K562 (cell line): ENCODE measurements around the gene IQSEC3. TPM values are rescaled to one million over a fixed set of nuclear protein-coding genes. Genes with fewer than 3 reads are reported as not detected.

Experiments used
- ATAC-seq: fragments of 200-7000 bp; cut with Tn5 transposase; 3 replicates; pipeline ENCODE4 v1.9.1; 2020; ENCODE audit warnings: moderate library complexity
- BruUV-seq: library from RNA; stranded (reverse); fragments of 400-500 nt; replicated peaks from 2 replicates; lab custom pipeline; 2021; lab: Mats Ljungman, UMichigan
- CTCF ChIA-PET: fragments of 300-600 bp; formaldehyde crosslinking; extraction: SDS; loops from one replicate; lab custom pipeline; 2021; ENCODE audit warnings: low intra/inter-chr PET ratio; lab: Yijun Ruan, JAX
- POLR2A ChIA-PET: fragments of 300-600, 350-650 bp; sonication (Branson Sonifier 250); formaldehyde crosslinking; extraction: SDS; loops from one replicate; lab custom pipeline; 2021; ENCODE audit warnings: antibody characterized with exemption, inconsistent platforms; lab: Yijun Ruan, JAX
- DNase-seq, 4 experiments: peaks; one replicate each; pipeline versions ENCODE4 v3.0.0 to v3.0.0-alpha.2; 2011 to 2018; ENCODE audit warnings: low spot score in 3 of 4, mixed read lengths in 3 of 4; ENCODE audit errors: extremely low read depth in 1 of 4
- FAIRE-seq: peaks from 2 replicates; lab custom pipeline; 2011; peaks lifted over from hg19 to GRCh38; lab: Jason Lieb, UNC
- H2AFZ ChIP-seq: 2 replicates; pipeline ENCODE4 v1.6.0; 2011; ENCODE audit warnings: low read depth, low read length, control low read depth, inconsistent platforms
- H3K27ac ChIP-seq: fragments of 200-600 bp; 3 replicates; pipeline ENCODE4 v1.8.0; 2011; ENCODE audit warnings: low read depth, mild to moderate bottlenecking, control low read depth, inconsistent platforms, low read length, moderate library complexity, mixed read lengths; ENCODE audit errors: extremely low read depth
- H3K27me3 ChIP-seq, 2 experiments: fragments of 300-600 bp in 1 of 2; 2 replicates in 1 of 2; 3 replicates in 1 of 2; pipeline versions ENCODE4 v1.6.0 to v1.8.0; 2011; ENCODE audit warnings: inconsistent platforms in 2 of 2, low read length in 2 of 2, mild to moderate bottlenecking in 1 of 2, mixed read lengths in 1 of 2, moderate library complexity in 1 of 2; ENCODE audit not compliant: control insufficient read depth in 2 of 2, insufficient read depth in 2 of 2
- H3K36me3 ChIP-seq: fragments of 300-600 bp; 3 replicates; pipeline ENCODE4 v1.8.0; 2011; ENCODE audit warnings: mild to moderate bottlenecking, low read length, inconsistent platforms; ENCODE audit not compliant: control insufficient read depth, insufficient read depth
- H3K4me1 ChIP-seq, 2 experiments: fragments of 200-600 bp in 1 of 2; replicated peaks in 1 of 2; 2 replicates in 1 of 2; 3 replicates in 1 of 2; pipeline versions ENCODE4 v1.5.1 to v1.8.0; 2011; ENCODE audit warnings: inconsistent platforms in 2 of 2, low read length in 2 of 2, mild to moderate bottlenecking in 1 of 2, mixed read lengths in 1 of 2, moderate library complexity in 1 of 2; ENCODE audit not compliant: control insufficient read depth in 2 of 2, insufficient read depth in 2 of 2
- H3K4me2 ChIP-seq: 2 replicates; pipeline ENCODE4 v1.6.1; 2011; ENCODE audit warnings: low read length, control low read depth, inconsistent platforms, mixed read lengths; ENCODE audit not compliant: insufficient read depth
- H3K4me3 ChIP-seq: fragments of 200-600 bp; sonication (generic), shearing (Covaris generic); 2 replicates; pipeline ENCODE4 v1.5.1; 2016; ENCODE audit warnings: control low read depth, inconsistent platforms
- H3K79me2 ChIP-seq: fragments of 200-600 bp; 3 replicates; pipeline ENCODE4 v1.8.0; 2011; ENCODE audit warnings: low read length, inconsistent platforms; ENCODE audit not compliant: control insufficient read depth, insufficient read depth
- H3K9ac ChIP-seq, 2 experiments: 2 replicates each; pipeline versions ENCODE4 v1.6.0 to v1.6.1; 2011; ENCODE audit warnings: low read depth in 2 of 2, low read length in 2 of 2, control low read depth in 1 of 2, inconsistent platforms in 1 of 2, mild to moderate bottlenecking in 1 of 2, mixed read lengths in 1 of 2; ENCODE audit not compliant: insufficient read depth in 1 of 2
- H3K9me1 ChIP-seq: one replicate; pipeline ENCODE4 v1.6.0; 2011; ENCODE audit warnings: inconsistent platforms, mild to moderate bottlenecking, low read length, moderate library complexity; ENCODE audit not compliant: control insufficient read depth, insufficient read depth
- H3K9me3 ChIP-seq: replicated peaks from 2 replicates; pipeline ENCODE4 v1.5.1; 2011; ENCODE audit warnings: low read depth, low read length, inconsistent platforms; ENCODE audit not compliant: control insufficient read depth, insufficient read depth
- H4K20me1 ChIP-seq: replicated peaks from 2 replicates; pipeline ENCODE4 v1.6.1; 2011; ENCODE audit warnings: low read length, inconsistent platforms, mixed read lengths; ENCODE audit not compliant: control insufficient read depth, insufficient read depth
- ARID3A ChIP-seq: IDR thresholded peaks from 2 replicates; pipeline ENCODE4 v1.6.1; 2012; ENCODE audit warnings: low read depth, low read length, improper control_type of control experiment, borderline replicate concordance
- CHD4 ChIP-seq: fragments of 200-600 bp; sonication (generic); IDR thresholded peaks from 3 replicates; pipeline ENCODE4 v1.6.1; 2012; ENCODE audit warnings: low read depth, mild to moderate bottlenecking, mixed read lengths, low read length, inconsistent platforms; ENCODE audit not compliant: insufficient read depth, insufficient replicate concordance, poor library complexity, severe bottlenecking
- HDAC3 ChIP-seq: fragments of 450-650 bp; IDR thresholded peaks from 2 replicates; pipeline ENCODE4 v1.6.1; 2018; ENCODE audit warnings: borderline replicate concordance, mild to moderate bottlenecking, moderate library complexity; ENCODE audit not compliant: partially characterized antibody
- MEF2A ChIP-seq: IDR thresholded peaks from 2 replicates; pipeline ENCODE4 v1.6.1; 2011; ENCODE audit warnings: low read depth, mild to moderate bottlenecking, low read length, moderate library complexity; ENCODE audit not compliant: control insufficient read depth
- PBX2 ChIP-seq, 2 experiments: IDR thresholded peaks in 1 of 2; conservative IDR thresholded peaks in 1 of 2; 2 replicates each; pipeline ENCODE4 v1.6.1; 2016; ENCODE audit warnings: low read depth in 2 of 2, mild to moderate bottlenecking in 1 of 2, missing compliant biosample characterization in 1 of 2, missing genetic modification characterization in 1 of 2, moderate library complexity in 1 of 2
- PHB ChIP-seq: fragments of 250-450 bp; sonication (Bioruptor Pico); IDR thresholded peaks from 2 replicates; pipeline ENCODE4 v1.5.0; 2021
- RBFOX2 ChIP-seq: fragments of 200-400 bp; formaldehyde crosslinking; IDR thresholded peaks from 2 replicates; pipeline ENCODE4 v1.6.1; 2017; ENCODE audit warnings: low read depth, mild to moderate bottlenecking, low read length, moderate library complexity
- RBM39 ChIP-seq: fragments of 200-400 bp; formaldehyde crosslinking; optimal IDR thresholded peaks from 2 replicates; pipeline ENCODE3; 2018; ENCODE audit warnings: low read depth, low read length
- ZFP36 ChIP-seq: fragments of 150-350 bp; IDR thresholded peaks from 2 replicates; pipeline ENCODE4 v1.6.1; 2018; ENCODE audit warnings: low read length, low read depth; ENCODE audit not compliant: partially characterized antibody
- ZNF133 ChIP-seq: fragments of 250-450 bp; sonication (Bioruptor Pico); IDR thresholded peaks from 2 replicates; pipeline ENCODE4 v1.4.0; 2020; ENCODE audit warnings: mild to moderate bottlenecking
- ZNF57 ChIP-seq: fragments of 450-650 bp; formaldehyde crosslinking; IDR thresholded peaks from 2 replicates; pipeline ENCODE4 v1.4.0; 2020; ENCODE audit warnings: mild to moderate bottlenecking, moderate library complexity
- ZNF644 ChIP-seq: fragments of 200-800 bp; sonication (Bioruptor generic); IDR thresholded peaks from 2 replicates; pipeline ENCODE4 v1.6.1; 2016; ENCODE audit warnings: low read depth, missing genetic modification characterization, missing compliant biosample characterization
- whole genome bisulfite sequencing: fragments of 100-300 bp; shearing (Covaris generic); methylation state at CpG from one replicate; pipeline ENCODE4 v1.1.6; 2016; ENCODE audit warnings: low coverage, mixed read lengths; ENCODE audit not compliant: insufficient coverage; ENCODE audit errors: missing lambda C conversion rate; 5-methylcytosine and 5-hydroxymethylcytosine counted together
- in situ Hi-C: fragments of 300-500 bp; cut with MboI; formaldehyde crosslinking; loops from 4 replicates; pipeline ENCODE4 v1.15.0; 2018; ENCODE audit warnings: inconsistent platforms, mixed read lengths
- intact Hi-C: fragments of 100-400 bp; cut with micrococcal nuclease; formaldehyde crosslinking; loops from 2 replicates; pipeline ENCODE4 v1.14.2; 2022
- polyA plus RNA-seq, 8 experiments: library from polyadenylated mRNA; depleted of rRNA in 4 of 8; stranded (reverse) in 5 of 8; unstranded in 3 of 8; fragments of >200 nt; fragmentation: Nextera tagmentation in 2 of 8; fragmentation: Illumina TruSeq in 1 of 8; extraction: Ambion mirVana in 2 of 8; extraction: Trizol in 1 of 8; gene quantifications; 2 replicates each; pipeline versions ENCODE4 v1.2.1 to v1.2.3, GENCODE V29; 2011 to 2014; ENCODE audit warnings: inconsistent platforms in 1 of 8, missing spikeins in 1 of 8
- total RNA-seq, 7 experiments: library from RNA; depleted of rRNA in 6 of 7; stranded (reverse); fragments of >200 nt in 6 of 7; fragmentation: Illumina TruSeq in 2 of 7; extraction: Trizol in 2 of 7; gene quantifications; 2 replicates each; pipeline versions ENCODE4 v1.2.1 to v1.2.3, GENCODE V29; 2011 to 2021; ENCODE audit warnings: low replicate concordance in 1 of 7
- TF ChIP-seq, protein P1 (sequence below), 2 experiments: fragments of 450-650 bp in 1 of 2; sonication (generic) in 1 of 2; formaldehyde crosslinking; conservative IDR thresholded peaks; 2 replicates each; pipeline versions ENCODE4 v1.4.0 to v1.8.1; 2020 to 2022; ENCODE audit warnings: mild to moderate bottlenecking in 1 of 2, missing genetic modification reagents in 1 of 2

The IQSEC3 gene
- total and polyA plus RNA-seq, 9 of the 15 experiments (the other 6 are each of a cell fraction or from before 2014, with no cell fraction given): under 0.01 to 0.25 (median 0.08) TPM; not detected in 3

GRCh38 chr12:202081-202731 lies 135.6 kb downstream of the IQSEC3 start:
- CTCF ChIA-PET: no interaction called here
- TF ChIP-seq ARID3A (no peak), ZFP36 (no peak), PBX2 (CRISPR knock-in tag; IDR thresholded peaks at IDR 0.05; ENCODE audit: low read depth) (no peak), PBX2 (tag; conservative IDR thresholded peaks at IDR 0.05; ENCODE audit: low read depth) (no peak), PHB (CRISPR knock-in tag) (no peak), MEF2A (no peak), ZNF133 (CRISPR knock-in tag) (no peak), ZNF644 (tag) (no peak), RBM39 (no peak), HDAC3 (no peak), ZNF57 (CRISPR knock-in tag) (no peak), RBFOX2 (no peak), CHD4 (no peak)
- TF ChIP-seq, protein P1, sequence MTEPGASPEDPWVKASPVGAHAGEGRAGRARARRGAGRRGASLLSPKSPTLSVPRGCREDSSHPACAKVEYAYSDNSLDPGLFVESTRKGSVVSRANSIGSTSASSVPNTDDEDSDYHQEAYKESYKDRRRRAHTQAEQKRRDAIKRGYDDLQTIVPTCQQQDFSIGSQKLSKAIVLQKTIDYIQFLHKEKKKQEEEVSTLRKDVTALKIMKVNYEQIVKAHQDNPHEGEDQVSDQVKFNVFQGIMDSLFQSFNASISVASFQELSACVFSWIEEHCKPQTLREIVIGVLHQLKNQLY (CRISPR knock-in tag; conservative IDR thresholded peaks at IDR 0.05): no peak

More at GRCh38 chr12:202081-202731, 135.6 kb downstream of the IQSEC3 start:
- BruUV-seq: no TSS peak
- Histone ChIP-seq H3K9ac (no peak overlapping the region), H3K9me1 (no peaks in the 10 kb centered on the region), H3K27ac (no peak overlapping the region), H3K9me3 (no peaks in the 10 kb centered on the region), H2AFZ (no peak overlapping the region), H3K79me2 (no peaks in the 10 kb centered on the region), H3K4me2 (no peak overlapping the region), H3K36me3 (no peaks in the 10 kb centered on the region), H4K20me1 (0 out of 2 replicates have a peak, but pooled peaks cover 6% of the 10 kb centered on the region), H3K4me3 (no peak overlapping the region), H3K4me1 (peaks cover 2 to 12% of the 10 kb centered on the region in 2 experiments; a peak in 4 of 5 replicates), H3K27me3 (peaks cover 22 to 56% of the 10 kb centered on the region in 2 experiments)
- intact Hi-C loops (no loop called here), in situ Hi-C loops (no loop called here)
- POLR2A ChIA-PET: no interaction called here
- ATAC-seq: no peak
- no peak for FAIRE-seq
- WGBS: 4% methylated on average over 14 of the region's 15 CpGs
- no peak for DNase-seq
